Measurements from ENCODE around the gene TAGAP. TPM values are rescaled to one million over a fixed set of nuclear protein-coding genes. Genes with fewer than 3 reads are reported as not detected.

The TAGAP gene
- not detected in 2 replicates for total RNA-seq (2014; rRNA removed; shearing (Covaris generic))
- not detected in 2 replicates for polyA plus RNA-seq (2015; cell fraction: cytosol; rRNA removed)
- not detected in 2 replicates for polyA plus RNA-seq (2015; cell fraction: nucleus; rRNA removed)

GRCh38 chr6:159044899-159045727, at the start of gene TAGAP:
TAGAP (minus strand) TSS chr6:159044991; CDS start chr6:159044146, 845 bp downstream.
- DNase-seq (ENCODE audit: low read depth): no peak

- no peak for DNase-seq (ENCODE audit: low read depth)
Measured at GRCh38 chr6:159093609-159094443, 49.0 kb upstream of the TAGAP start.

- DNase-seq (ENCODE audit: low read depth): no peak
Measured at GRCh38 chr6:159092631-159093030, 47.8 kb upstream of the TAGAP start.

GRCh38 chr6:159090530-159091480, 46.0 kb upstream of the TAGAP start:
- DNase-seq (ENCODE audit: low read depth): no peak

GRCh38 chr6:159089909-159090308, 45.1 kb upstream of the TAGAP start:
- DNase-seq (ENCODE audit: low read depth): no peak

GRCh38 chr6:159089443-159089842, 44.7 kb upstream of the TAGAP start:
- DNase-seq (ENCODE audit: low read depth): no peak

- DNase-seq (ENCODE audit: low read depth): no peak
Measured at GRCh38 chr6:159086033-159086618, 41.3 kb upstream of the TAGAP start.

GRCh38 chr6:159085396-159085895, 40.7 kb upstream of the TAGAP start:
- no peak for DNase-seq (ENCODE audit: low read depth)

GRCh38 chr6:159084493-159085091, 39.8 kb upstream of the TAGAP start:
- no peak for DNase-seq (ENCODE audit: low read depth)

- no peak for DNase-seq (ENCODE audit: low read depth)
Measured at GRCh38 chr6:159083146-159083545, 38.4 kb upstream of the TAGAP start.

GRCh38 chr6:159082039-159082815, 37.4 kb upstream of the TAGAP start:
- DNase-seq (ENCODE audit: low read depth): peak; percentile 9

GRCh38 chr6:159080217-159080976, 35.6 kb upstream of the TAGAP start:
- no peak for DNase-seq (ENCODE audit: low read depth)

- no peak for DNase-seq (ENCODE audit: low read depth)
Measured at GRCh38 chr6:159079367-159079766, 34.6 kb upstream of the TAGAP start.

- DNase-seq (ENCODE audit: low read depth): no peak
Measured at GRCh38 chr6:159077123-159077522, 32.3 kb upstream of the TAGAP start.

- no peak for DNase-seq (ENCODE audit: low read depth)
Measured at GRCh38 chr6:159075506-159076228, 30.9 kb upstream of the TAGAP start.

GRCh38 chr6:159074876-159075275, 30.1 kb upstream of the TAGAP start:
- no peak for DNase-seq (ENCODE audit: low read depth)

- peak; percentile 56 for DNase-seq (ENCODE audit: low read depth)
Measured at GRCh38 chr6:159074120-159074684, 29.4 kb upstream of the TAGAP start.

Data from HT1080 (cell line).